Fibroblast of lung (primary cell): ENCODE data around the gene ZNF106. TPM values are rescaled to one million over a fixed set of nuclear protein-coding genes. Genes with fewer than 3 reads are reported as not detected.

ENCODE experiments used
- DNase-seq, 2 donors: peaks; one replicate each; pipeline versions ENCODE4 v3.0.0 to v3.0.0-alpha.2; 2010; ENCODE audit warnings: low read depth in 2 of 2
- H2AFZ ChIP-seq: 2 replicates; pipeline ENCODE4 v1.5.1; 2012; ENCODE audit warnings: low read length, control low read depth, inconsistent platforms
- H3K27ac ChIP-seq: 2 replicates; pipeline ENCODE4 v1.5.1; 2011; ENCODE audit warnings: low read length, control low read depth; ENCODE audit not compliant: insufficient read depth
- H3K27me3 ChIP-seq: 2 replicates; pipeline ENCODE4 v1.5.1; 2011; ENCODE audit warnings: mild to moderate bottlenecking, low read length; ENCODE audit not compliant: control insufficient read depth, insufficient read depth
- H3K36me3 ChIP-seq: 2 replicates; pipeline ENCODE4 v1.5.1; 2011; ENCODE audit warnings: low read length; ENCODE audit not compliant: control insufficient read depth, insufficient read depth
- H3K4me1 ChIP-seq: 2 replicates; pipeline ENCODE4 v1.5.1; 2011; ENCODE audit warnings: low read length; ENCODE audit not compliant: control insufficient read depth, insufficient read depth; ENCODE audit errors: extremely low read depth
- H3K4me2 ChIP-seq: 2 replicates; pipeline ENCODE4 v1.5.1; 2011; ENCODE audit warnings: low read length, control low read depth; ENCODE audit not compliant: insufficient read depth; ENCODE audit errors: extremely low read depth
- H3K4me3 ChIP-seq, 4 experiments: fragments of 200-600 bp in 1 of 4; sonication (generic) in 1 of 4; replicated peaks in 1 of 4; 2 replicates each; pipeline ENCODE4 v1.5.1; 2011 to 2016; ENCODE audit warnings: low read length in 4 of 4, low read depth in 3 of 4, mild to moderate bottlenecking in 3 of 4, control low read depth in 2 of 4, inconsistent platforms in 1 of 4, mixed read lengths in 1 of 4; ENCODE audit not compliant: insufficient read depth in 1 of 4; ENCODE audit errors: control extremely low read depth in 1 of 4
- H3K79me2 ChIP-seq: 2 replicates; pipeline ENCODE4 v1.5.1; 2012; ENCODE audit warnings: mild to moderate bottlenecking, low read length, inconsistent platforms; ENCODE audit not compliant: control insufficient read depth, insufficient read depth
- H3K9ac ChIP-seq: 2 replicates; pipeline ENCODE4 v1.5.1; 2011; ENCODE audit warnings: mild to moderate bottlenecking, low read length, control low read depth; ENCODE audit not compliant: insufficient read depth
- H3K9me3 ChIP-seq: 2 replicates; pipeline ENCODE4 v1.5.1; 2012; ENCODE audit warnings: low read depth, low read length; ENCODE audit not compliant: control insufficient read depth, insufficient read depth
- H4K20me1 ChIP-seq: 2 replicates; pipeline ENCODE4 v1.5.1; 2011; ENCODE audit warnings: low read length; ENCODE audit not compliant: control insufficient read depth, insufficient read depth; ENCODE audit errors: extremely low read depth
- EZH2 ChIP-seq: IDR thresholded peaks from 2 replicates; pipeline ENCODE4 v1.5.1; 2012; ENCODE audit warnings: low read length, control low read depth, mild to moderate bottlenecking; ENCODE audit errors: missing control alignments
- polyA plus RNA-seq, 2 donors: library from polyadenylated mRNA; depleted of rRNA in 1 of 2; stranded (reverse) in 1 of 2; unstranded in 1 of 2; fragments of >200 nt; gene quantifications; 2 replicates each; pipeline ENCODE4 v1.2.1, GENCODE V29; 2011 to 2012; ENCODE audit warnings: missing spikeins in 1 of 2
- total RNA-seq: library from RNA; depleted of rRNA; stranded (reverse); fragments of >200 nt; gene quantifications from 2 replicates; pipeline ENCODE4 v1.2.1, GENCODE V29; 2014
- TF ChIP-seq, protein P1 (sequence below), 2 donors: IDR thresholded peaks in 1 of 2; conservative IDR thresholded peaks in 1 of 2; 1 replicate in 1 of 2; 2 replicates in 1 of 2; pipeline ENCODE4 v1.5.1; 2011 to 2012; ENCODE audit warnings: low read length in 2 of 2, control low read depth in 1 of 2, inconsistent platforms in 1 of 2, low read depth in 1 of 2, mild to moderate bottlenecking in 1 of 2

Gene ZNF106
- total and polyA plus RNA-seq, 2 donors (not counting 1 experiment from before 2014, with no cell fraction given), result 54.4 to 149 TPM

DNA sequence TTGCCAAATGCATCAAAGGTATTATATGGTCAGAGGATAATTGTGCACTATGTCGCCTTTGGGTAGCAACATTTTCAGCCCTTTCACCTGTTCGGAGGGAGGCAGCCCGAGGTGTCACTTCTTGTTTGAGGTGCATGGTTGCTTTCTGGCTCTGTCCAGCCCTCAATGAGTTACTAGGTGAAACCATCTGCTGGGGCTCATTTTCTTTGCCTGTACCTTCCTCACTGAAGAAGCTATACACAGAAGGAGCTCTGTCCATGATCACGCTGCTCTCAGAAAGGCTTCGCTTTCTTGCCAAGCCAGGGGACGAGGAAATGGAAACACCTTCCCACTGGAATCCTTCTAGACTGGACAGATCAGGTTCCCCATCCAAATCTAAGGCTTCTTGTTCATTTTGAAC, 42.7 kb downstream of the ZNF106 start:
- H3K36me3 ChIP-seq, result peaks cover 11% of the 10 kb centered on the region

DNA sequence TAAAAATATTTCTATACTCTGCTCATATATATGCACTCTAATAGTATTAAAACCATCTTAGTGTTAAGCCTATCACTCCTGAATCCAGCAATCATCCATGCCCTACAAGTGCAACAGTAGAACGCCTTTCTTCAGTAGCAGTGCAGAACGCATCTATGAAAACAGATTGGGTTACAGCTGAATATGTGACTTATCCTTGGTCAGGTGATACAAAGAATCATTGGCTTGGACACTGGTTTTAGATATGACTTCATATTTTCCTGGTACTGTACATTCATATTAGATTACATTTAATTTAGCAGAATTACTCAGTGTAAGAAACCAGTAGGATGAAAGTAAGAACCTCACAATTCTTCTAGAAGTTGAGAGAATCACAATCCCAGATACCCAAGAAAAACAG, 43.3 kb downstream of the ZNF106 start:
- no peaks in the 10 kb centered on the region for H3K4me1 ChIP-seq
- no peaks in the 10 kb centered on the region for H4K20me1 ChIP-seq
- no peaks in the 10 kb centered on the region for H3K9me3 ChIP-seq
- no peak overlapping the region for H3K27ac ChIP-seq
- no peak overlapping the region for H2AFZ ChIP-seq
- H3K36me3 ChIP-seq, result peaks cover 11% of the 10 kb centered on the region
- TF ChIP-seq EZH2, result no peak
- TF ChIP-seq, protein P1, sequence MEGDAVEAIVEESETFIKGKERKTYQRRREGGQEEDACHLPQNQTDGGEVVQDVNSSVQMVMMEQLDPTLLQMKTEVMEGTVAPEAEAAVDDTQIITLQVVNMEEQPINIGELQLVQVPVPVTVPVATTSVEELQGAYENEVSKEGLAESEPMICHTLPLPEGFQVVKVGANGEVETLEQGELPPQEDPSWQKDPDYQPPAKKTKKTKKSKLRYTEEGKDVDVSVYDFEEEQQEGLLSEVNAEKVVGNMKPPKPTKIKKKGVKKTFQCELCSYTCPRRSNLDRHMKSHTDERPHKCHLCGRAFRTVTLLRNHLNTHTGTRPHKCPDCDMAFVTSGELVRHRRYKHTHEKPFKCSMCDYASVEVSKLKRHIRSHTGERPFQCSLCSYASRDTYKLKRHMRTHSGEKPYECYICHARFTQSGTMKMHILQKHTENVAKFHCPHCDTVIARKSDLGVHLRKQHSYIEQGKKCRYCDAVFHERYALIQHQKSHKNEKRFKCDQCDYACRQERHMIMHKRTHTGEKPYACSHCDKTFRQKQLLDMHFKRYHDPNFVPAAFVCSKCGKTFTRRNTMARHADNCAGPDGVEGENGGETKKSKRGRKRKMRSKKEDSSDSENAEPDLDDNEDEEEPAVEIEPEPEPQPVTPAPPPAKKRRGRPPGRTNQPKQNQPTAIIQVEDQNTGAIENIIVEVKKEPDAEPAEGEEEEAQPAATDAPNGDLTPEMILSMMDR (conservative IDR thresholded peaks at IDR 0.05 in 1 of 2, IDR thresholded peaks at IDR 0.05 in 1 of 2; ENCODE audit: low read depth in 1 of 2, low read length in 2 of 2), result no peak
- H3K27me3 ChIP-seq, result no peaks in the 10 kb centered on the region
- H3K4me2 ChIP-seq, result no peak overlapping the region
- no peak overlapping the region for H3K4me3 ChIP-seq
- H3K9ac ChIP-seq, result no peak overlapping the region
- DNase-seq, result no peak
- no peaks in the 10 kb centered on the region for H3K79me2 ChIP-seq

More for the DNA sequence above, 42.7 kb downstream of the ZNF106 start:
- H3K4me3 ChIP-seq, result no peak overlapping the region
- no peak overlapping the region for H3K9ac ChIP-seq
- H3K4me2 ChIP-seq, result no peak overlapping the region
- no peak for DNase-seq
- H3K79me2 ChIP-seq, result no peaks in the 10 kb centered on the region
- H4K20me1 ChIP-seq, result no peaks in the 10 kb centered on the region
- H2AFZ ChIP-seq, result no peak overlapping the region
- no peaks in the 10 kb centered on the region for H3K27me3 ChIP-seq
- H3K27ac ChIP-seq, result no peak overlapping the region
- no peaks in the 10 kb centered on the region for H3K9me3 ChIP-seq
- no peak for TF ChIP-seq EZH2
- TF ChIP-seq, protein P1 (conservative IDR thresholded peaks at IDR 0.05 in 1 of 2, IDR thresholded peaks at IDR 0.05 in 1 of 2; ENCODE audit: low read depth in 1 of 2, low read length in 2 of 2), result no peak
- no peaks in the 10 kb centered on the region for H3K4me1 ChIP-seq

DNA sequence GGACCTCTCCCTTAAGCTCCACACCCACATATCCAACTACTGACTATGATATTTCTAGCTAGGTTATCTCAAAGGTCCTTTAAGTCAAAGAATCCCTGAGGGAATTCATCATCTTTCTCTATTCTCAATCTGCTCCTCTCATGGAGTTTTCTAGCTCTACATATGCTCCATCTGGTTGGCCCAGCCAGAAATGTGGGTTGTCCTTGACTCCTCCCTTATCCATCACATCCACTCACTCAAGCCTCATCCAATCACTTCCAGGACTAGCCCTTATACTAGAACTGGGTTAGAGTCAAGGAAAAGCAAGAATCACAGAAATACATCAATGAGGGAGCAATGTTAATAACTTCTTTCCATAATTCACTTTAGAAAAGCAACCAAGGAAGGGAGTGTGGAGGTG, 45.4 kb downstream of the ZNF106 start:
- no peak overlapping the region for H2AFZ ChIP-seq
- no peak overlapping the region for H3K4me3 ChIP-seq
- no peaks in the 10 kb centered on the region for H3K27me3 ChIP-seq
- H3K27ac ChIP-seq, result no peak overlapping the region
- H3K36me3 ChIP-seq, result peaks cover 6% of the 10 kb centered on the region
- H3K79me2 ChIP-seq, result no peaks in the 10 kb centered on the region
- no peak overlapping the region for H3K9ac ChIP-seq
- DNase-seq, result no peak
- H3K4me2 ChIP-seq, result no peak overlapping the region
- no peaks in the 10 kb centered on the region for H3K9me3 ChIP-seq
- no peak for TF ChIP-seq EZH2
- TF ChIP-seq, protein P1 (conservative IDR thresholded peaks at IDR 0.05 in 1 of 2, IDR thresholded peaks at IDR 0.05 in 1 of 2; ENCODE audit: low read depth in 1 of 2, low read length in 2 of 2), result no peak
- no peaks in the 10 kb centered on the region for H3K4me1 ChIP-seq
- no peaks in the 10 kb centered on the region for H4K20me1 ChIP-seq
